NCI-H446 (cell line): Measurements from ENCODE around the gene GRID1.

Experiments
- DNase-seq, 2 experiments: peaks; one replicate each; lab custom pipeline; 2025; lab: John Stamatoyannopoulos, UW

GRID1 gene

DNA sequence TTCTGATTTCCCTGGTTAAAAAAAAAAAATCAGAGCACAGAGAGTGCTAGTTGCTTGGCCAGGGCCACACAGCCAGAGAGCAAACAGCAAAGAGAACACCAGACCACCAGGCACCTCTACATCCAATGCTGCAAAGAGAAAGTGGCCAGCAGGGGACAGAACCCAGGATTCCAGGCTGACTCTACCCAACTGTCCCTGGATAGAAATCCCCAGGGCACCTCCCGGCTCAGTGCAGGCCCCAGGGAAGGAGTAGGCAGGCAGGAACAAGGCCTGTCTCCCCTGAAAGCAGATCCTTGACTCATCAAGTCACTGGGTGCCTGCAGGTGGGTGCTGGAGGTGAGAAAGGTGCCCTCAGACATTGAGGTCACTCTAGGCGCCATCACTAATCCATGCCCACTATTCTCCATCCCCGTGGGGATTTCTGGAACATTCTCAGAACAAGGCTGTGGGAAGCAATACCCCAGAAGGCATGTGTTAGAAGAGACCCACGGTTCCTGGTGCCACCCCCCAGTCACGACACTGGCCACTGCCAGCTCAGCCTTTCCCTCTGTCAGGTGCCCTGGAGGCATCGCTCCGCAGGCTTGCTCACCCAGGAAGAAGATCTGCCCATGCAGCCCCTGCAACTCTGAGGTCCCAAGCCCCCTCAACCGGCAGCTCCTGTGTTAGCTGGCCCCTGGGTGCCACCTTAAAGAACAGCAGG, 154.8 kb downstream of the GRID1 start:
- DNase-seq, result no peak

DNA sequence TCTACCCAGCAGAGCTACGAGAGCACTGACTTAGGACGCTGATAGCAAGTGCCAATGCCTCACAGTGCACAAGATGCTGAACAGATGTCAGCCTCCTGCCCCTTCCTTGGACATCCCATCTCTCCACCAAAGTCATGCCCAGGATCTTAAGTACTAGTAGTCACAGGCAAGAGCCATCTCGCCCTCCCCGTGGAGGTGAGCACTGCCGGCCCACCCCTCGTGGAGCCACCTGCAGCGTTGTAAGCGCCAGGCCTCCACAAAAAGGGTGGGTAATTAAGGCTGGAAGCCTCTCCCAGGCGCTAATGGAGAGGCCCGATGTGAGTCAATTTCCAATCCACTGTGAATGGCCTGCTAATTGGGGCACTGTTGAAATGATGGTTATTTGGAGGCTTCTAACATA, 156.2 kb downstream of the GRID1 start:
- no peak for DNase-seq

DNA sequence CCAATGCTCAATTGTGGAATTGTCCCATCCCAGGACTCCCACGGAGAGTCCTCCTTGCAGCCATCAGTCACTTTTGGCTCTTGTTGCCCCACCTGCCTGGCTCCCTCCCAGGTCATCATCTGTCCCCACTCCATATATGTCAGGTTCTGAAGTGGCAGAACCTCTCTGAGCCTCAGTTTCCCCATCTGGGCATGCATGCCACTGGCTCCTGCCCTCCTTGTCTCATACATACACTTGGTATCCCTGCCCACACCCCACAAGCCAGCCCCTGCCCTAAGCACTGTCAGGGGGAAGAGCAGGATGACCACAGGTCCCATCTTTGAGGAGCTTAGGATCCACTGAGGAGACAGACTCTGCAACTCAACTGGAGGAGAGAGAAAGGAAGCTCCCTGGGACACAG, 156.9 kb downstream of the GRID1 start:
- no peak for DNase-seq

DNA sequence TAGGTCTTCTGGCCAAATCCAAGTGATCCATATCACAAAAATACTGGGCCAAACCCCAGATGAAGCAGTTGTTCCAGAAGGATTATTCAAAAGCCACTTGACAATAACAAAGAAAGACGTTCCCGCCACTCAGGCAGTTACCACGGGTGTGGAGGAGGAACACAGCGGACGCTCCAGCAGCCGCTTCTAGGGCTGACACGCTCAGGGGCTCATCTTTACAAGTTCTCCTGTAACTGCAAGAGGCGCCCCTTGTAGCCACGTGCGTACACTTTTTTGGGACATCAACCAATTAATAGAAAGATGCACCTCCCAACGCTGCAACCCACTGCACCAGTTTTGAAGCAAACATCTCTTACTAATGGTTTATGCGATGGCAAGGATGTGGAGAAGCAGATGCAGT, 159.4 kb downstream of the GRID1 start:
- no peak for DNase-seq

DNA sequence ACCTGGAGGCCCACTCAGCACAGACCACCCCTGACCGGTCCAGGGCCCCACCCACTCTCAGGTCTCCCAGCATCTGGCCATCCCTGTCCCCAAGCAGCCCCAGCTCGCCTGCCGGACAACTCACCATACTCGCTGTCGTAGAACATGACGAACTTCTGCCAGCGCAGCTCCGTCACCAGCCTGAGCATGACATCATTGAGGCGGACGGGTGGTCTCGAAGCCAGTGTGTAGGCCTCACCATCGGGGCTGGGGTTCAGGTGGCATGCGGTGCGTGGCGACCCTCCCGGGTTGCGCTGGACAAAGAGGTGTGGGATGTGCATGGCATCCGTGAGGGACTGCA, 160.4 kb downstream of the GRID1 start:
- no peak for DNase-seq

DNA sequence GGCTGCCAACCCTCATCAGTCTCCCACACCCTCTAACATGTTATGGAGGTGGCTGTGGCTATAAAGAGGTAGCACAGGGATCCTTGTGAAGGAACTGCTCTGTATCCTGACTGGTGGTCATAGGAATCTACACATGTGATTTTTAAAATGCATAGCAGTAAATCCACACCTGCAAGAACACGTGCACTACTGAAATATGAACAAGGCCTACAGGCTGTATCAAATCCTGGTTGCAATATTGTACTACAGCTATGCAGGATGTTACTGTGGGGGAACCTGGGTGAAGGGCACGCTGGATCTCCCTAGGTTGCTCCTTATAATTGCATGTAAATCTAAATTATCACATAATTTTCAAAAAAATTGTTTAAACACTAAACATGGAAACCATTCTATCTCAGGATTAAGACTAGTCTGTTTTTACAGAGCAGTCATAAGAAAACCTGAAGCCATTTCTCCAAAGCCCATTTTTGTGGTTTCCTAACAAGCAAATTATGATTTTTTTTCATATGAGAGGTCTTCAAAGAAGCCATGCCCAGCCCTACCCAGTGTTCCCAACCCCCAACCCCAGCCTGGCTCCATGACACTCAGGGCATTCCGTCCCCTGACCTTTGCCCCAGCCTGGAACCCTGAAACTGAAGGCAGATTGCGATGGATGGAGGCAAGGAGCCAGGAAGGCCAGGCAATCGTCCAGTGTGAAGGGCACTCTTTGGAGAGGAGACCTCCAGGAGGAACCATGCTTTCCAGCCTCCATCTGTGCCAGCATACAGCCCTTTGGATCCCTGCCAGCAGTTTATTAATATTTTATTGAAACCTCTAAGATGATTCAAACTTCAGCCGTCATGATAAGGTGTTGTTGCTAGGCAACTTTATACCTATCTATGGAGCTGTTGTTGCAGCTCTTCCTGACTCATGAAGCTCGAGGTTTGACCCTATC, 161.0 kb downstream of the GRID1 start:
- DNase-seq, result peak in 1 of 2 experiments; percentile 55

DNA sequence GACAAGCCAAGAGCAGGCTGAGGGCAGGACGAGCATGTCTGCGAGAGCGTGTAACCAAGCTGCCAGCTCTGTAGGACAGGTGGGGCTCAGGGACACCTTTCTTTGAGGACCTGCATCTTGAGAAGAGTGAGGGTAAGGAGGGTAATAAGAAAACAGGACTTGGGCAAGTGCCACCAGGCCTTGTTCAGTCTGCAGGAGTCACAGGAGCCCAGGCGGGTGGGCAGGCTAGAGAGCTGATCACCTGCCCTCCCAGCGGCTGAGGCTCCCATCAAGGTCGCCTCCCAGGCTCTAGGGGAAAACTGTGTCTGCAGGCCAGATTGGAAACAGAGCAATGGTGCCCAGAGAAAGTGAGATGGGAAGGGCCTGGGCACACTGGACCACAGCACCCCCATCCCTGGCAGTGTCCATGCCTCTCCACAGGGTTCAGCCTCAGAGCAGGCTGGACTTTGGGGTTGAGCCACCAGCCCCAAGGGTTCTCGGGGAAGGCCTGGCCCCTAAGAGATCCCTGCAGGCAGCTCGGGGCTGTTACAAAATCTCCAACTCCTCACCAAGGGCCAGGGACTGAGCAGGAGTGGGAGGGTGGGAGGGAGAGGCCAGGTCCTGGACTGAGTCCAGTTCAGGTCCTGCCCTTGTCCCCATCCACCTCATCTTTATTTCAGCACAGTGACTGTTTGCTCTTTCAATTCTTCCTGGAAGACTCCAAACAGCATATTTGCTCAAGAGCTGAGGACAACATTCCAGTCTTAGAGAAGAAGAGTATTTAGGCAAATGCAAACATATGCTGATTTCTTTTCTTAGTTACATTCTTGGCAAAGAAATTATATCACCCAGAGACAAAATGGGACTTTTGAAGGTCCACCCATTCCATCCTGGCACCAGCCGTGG, 161.9 kb downstream of the GRID1 start:
- DNase-seq, result no peak

DNA sequence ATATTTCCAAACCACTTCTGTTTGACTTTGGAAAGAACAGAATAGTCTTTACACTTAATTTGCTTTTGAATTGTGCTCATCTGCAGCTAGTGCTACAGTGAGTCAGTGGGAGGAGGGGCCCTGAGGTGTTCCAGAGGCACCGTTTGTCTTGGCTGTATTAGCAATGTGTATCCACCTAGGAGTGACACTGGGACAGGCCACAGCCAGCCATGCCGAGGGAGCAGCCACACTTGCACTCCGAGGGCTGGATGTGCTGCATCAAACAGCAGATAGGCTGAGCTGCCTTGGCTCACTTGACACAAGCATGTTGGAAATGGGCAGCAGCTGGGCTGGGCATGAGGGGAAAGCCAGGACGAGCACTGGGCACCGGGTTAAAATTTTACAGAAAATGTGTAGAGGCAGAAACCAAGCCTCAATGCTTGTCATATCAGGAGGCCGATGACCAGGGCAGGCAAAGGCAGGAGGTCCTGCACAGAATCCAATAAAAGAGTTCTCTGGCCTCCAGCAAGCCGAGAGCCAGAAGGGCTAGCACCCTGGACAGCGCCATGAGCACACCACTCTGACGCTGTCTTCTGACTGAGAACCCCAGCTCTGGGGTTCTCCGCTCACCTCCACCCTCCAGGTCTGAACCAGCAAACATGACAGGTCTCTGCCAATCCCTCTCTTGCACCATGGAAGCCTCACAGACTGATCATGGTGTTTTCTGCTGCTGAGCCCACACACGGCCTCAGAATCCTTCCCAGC, 163.3 kb downstream of the GRID1 start:
- peak in 1 of 2 experiments; percentile 5 for DNase-seq

DNA sequence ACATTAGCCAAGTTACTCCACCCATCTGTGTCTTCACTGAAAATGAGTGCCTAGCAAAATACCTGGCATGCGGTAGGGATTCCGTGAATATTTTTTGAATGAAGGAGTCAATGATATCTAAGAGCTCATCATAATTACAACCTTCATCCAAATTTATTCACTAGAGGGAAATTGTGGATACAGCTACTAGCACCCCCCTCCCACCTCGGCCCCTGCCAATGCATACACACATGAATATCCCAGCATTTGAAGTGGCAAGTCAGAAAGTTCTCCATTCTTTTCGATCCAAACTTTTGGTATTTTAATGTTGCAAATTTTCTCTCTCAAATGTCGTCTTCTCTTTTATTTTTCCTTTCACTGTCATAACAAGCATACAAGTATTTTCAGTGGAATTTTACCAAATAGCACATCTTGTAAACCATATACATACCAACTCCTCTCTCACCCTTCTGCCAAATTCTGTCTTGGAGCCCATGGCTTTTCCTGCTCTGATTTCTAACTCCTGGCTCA, 164.3 kb downstream of the GRID1 start:
- DNase-seq, result peak in 1 of 2 experiments; percentile 33

DNA sequence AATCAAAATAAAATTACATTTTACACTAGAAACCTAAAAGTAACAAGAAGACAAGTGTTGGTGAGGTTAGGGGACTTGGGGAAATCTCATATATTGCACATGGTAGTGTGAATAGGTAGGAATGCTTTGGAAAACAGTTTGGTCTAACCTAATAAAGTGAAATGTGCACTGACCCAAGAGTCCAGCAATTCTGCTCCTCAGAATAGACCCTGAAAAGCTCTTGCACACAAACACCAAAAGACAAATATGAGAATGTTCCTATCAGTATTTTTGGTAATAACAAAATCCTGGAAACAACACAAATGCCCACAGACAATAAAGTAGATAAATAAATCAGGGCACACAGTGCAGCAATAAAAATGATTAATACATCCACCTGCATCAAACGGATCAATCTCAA, 165.7 kb downstream of the GRID1 start:
- DNase-seq, result no peak

DNA sequence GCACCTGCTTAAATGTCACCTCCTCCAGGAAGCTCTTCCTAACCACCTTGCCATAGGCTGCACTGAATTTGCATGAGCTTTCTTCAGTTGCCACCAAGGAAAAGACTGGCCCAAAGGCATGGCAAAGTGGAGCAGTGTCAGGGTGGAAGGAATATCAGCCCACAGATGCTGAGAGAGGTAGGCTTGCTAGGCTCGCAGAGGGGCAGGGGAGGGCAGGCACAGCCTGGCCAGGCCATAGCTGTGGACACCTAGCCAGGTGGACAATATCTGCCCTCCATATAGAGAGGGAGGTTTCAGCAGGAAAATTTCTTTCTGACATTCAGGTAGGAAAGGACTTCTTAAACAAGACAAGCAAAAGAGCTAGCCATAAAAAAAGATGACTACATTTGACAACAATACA, 166.3 kb downstream of the GRID1 start:
- DNase-seq, result no peak

DNA sequence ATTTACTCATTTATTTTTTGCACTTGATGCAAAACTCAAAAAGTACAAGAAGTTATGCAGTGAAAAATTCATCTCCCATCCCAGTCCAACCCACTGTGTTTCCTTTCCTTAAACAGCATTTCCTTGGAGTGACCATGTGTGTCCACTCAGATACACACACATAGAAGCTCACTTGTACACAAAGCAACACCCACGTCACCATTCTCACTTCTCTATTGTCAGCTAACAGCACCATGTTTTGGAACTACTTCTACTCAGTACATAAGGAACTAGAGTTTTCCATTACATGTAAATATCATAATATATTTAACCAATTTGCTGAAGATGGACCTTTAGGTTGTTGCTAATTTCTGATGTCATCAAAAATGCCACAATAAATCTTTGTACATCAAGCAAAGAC, 167.6 kb downstream of the GRID1 start:
- DNase-seq, result no peak

DNA sequence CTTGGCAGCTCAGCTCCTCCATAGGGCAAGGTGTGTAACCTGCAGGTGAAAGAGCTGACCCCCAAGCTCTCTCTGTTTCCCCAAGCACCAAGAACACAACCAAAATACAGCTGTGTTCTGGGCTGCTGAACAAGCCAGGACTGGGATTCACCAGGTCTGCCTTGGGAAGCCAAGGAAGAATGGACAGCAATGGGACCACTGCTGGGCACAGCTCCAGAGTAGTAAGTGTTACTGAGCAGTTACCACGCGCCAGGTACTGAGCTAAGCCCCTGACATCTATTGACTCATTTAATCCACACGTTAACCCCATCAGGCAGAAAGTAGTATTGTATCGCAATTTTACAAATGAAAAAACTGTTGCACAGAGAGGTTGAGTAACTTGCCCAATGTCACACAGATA, 168.3 kb downstream of the GRID1 start:
- no peak for DNase-seq

DNA sequence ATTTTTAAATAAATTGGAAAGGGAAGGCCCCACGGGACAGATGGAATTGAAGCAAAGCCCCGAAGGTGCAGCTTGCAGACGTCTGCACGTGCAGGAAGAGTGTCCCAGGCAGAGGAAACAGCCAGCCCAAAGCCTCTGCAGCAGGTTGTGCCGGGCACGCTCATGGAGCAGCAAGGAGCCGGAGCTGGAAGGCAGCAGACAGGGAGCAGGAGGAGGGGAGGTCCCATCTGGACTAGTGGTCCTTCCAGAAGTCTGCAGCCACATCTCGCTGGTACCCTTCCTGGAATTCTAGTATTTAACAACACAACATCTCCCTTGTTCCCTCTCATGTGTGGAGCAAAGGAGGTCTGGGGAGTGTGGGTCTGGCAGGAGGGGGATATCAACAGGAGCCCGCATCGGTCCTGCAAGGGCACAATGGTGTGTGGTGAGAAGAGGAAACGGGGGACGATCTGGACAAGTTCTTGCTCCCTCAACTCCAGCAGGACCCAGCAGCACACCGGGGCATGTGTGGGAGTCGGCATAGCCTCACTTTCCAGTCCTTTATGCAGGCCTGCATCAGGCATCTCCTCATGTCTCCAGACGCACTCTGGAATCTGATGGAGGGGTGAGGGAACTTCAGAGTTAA, 169.3 kb downstream of the GRID1 start:
- peak in 1 of 2 experiments; percentile 17 for DNase-seq

DNA sequence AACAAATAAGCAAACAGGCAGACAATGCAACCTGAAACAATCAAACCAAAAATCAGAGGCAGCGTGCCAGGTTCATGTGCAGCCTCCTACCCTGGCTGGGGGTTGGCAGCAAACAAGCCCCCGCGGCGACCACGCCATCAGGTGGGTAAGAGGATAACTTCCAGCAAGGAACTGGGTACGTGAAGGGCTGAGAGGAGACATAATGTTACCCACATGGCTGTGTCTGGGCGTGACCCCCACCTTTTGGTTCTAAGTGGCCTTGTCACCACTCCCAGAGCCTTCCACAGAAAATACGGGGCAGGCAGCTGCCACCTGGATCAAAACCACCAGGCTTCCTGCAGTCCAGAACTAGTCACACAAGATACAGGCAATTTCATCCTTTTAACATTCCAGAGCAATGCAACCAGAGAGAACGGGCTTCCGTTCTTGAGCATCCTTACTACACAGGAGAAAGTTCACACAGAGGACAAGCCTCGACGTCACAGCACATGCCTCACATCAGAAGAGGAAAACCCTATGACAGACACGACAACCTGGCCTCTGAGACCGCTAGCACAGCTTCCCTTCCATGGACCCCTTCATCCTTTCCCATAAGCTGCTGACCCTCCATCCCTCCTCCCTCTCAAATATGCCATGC, 171.0 kb downstream of the GRID1 start:
- DNase-seq, result no peak

DNA sequence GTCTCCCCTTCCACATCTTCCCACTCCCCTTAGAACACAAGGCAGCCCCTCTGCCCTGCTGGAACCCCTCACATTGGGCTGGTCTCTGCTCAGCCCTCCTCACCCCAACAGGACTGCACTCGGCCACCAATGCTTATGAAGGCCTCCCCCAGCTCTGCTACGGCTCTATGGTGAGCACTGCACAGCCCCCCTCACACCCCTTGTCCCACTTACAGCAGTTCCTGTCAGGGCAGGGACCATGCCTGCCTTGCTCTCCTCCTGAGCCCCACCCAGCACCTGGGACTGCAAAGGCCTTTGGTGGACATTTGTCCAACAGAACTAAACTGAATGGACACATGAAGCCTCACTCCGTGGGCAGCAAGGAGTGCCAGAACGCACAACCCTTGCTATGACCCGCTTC, 171.9 kb downstream of the GRID1 start:
- DNase-seq, result no peak

DNA sequence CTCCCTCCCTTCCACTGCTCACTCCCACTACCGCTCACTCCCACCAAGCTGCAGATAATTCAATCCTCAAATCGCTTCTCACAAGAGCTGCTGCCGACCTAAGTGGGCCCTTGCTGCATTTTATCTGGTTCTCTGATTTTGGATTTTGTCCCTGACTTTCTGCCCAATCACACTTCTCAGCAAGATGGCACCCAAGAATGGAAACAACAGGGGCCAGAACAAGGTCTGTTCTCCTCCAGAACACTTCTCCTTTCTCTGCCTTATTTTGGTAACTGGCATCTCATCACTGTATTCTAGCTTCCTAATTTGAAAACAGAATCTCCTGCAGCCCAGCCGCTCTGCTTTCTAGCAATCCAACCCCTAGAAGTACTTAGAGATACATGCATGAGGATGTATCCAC, 172.8 kb downstream of the GRID1 start:
- no peak for DNase-seq

DNA sequence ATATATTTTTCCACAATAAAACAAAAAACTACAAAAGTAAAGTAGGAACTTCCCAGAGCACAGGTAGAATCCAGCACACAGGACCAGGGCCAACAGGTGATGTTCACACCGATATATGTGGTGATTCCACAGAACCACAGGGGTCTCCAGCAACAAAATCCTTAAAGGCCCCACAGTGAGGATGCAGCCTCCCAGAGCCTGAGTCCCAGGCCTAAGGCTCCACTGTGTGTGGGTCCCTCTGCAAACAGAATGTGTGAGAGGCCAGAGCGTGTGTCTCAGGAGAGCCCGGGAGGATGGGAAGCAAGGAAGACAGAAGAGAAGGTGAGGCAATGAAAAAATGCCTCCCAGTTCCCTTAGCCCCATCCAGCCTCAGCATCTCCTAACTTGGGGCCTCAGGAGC, 173.9 kb downstream of the GRID1 start:
- DNase-seq, result no peak

DNA sequence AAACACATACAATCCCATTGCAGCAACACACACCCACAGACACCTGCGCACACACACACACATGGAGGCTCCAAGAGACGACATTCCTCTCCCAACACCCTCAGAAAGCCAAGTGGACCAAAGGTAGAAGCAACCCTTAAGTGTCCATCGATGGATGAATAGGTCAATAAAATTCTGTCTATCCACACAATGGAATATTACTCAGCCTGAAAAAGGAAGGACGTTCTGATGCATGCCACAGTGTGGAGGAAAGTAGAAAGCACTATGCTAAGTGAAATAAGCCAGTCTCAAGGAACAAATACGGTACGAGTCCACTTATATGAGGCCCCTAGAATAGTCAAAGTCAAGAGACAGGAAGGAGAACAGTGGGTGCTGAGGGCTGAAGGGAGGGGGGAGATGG, 174.4 kb downstream of the GRID1 start:
- DNase-seq, result no peak

DNA sequence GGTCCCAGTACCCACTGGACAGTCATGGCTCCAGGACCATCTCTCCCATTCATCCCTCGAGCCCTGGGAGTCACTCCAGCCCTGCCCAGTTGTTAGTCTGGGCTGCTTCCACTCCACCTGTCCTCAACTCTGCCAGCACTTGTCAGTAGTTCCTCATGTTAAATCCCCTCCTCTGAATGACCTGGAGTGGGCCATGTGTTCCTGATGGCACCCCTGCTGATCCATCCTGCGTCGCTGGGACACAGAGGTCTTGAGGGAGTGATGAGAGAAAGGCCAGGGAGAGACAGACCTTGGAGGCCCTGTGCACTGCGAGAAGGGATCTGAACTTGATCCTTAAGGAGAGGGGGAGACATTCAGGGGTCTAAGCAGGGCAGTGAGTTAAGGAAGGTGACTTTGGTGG, 174.9 kb downstream of the GRID1 start:
- DNase-seq, result no peak

DNA sequence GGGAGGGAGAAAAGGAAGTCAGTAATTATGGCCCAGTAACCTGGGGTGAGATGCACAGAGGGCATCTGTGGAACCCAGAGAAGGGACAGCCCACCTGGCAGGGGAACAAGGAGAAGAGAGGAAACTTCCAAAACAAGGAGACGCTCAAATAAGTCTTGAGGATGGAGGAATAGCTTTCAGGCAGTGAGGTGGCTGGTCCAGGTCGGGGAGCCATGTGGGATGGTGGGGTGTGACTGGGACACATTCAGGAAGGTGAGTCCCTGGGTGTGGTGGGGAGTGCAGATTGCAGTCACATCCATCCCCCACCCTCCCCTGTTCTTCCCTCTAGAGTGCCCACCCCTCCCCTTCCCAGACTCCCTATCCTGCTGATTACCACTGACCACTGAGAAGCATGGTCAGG, 175.4 kb downstream of the GRID1 start:
- no peak for DNase-seq
